ENCODE data around the gene MRPL48.

DNA sequence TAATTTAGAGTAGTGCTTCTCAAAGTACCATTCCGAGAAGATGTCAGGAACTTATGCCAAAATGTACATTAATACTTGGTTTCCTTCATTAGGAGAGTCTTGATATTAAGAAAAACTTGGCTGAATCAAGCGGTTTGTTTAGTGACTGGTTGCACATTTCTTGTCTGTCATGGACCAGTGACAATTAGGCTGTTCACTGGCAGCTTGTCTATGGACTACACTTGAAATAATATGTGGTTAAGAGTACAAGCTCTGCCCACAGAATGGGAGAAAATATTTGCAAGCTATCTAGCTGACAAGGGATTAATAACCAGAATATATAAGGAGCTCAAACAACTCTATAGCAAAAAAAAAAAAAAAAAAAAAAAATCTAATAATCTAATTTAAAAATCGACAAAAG, 64.4 kb downstream of the MRPL48 start:
- TF ChIP-seq CTCF (IDR thresholded peaks at IDR 0.05; ENCODE audit: borderline replicate concordance, extremely low read depth, low read length, poor library complexity, severe bottlenecking) (no peak), EZH2 (IDR thresholded peaks at IDR 0.05; ENCODE audit: borderline replicate concordance, low read depth, low read length, severe bottlenecking) (no peak)

All from DND-41 (cell line).